H1 (cell line): ENCODE data around the gene CDC42BPB. TPM values are rescaled to one million over a fixed set of nuclear protein-coding genes. Genes with fewer than 3 reads are reported as not detected.

Experiments
- BRCA1 ChIP-seq: IDR thresholded peaks from 2 replicates; pipeline ENCODE4 v1.6.1; 2012; ENCODE audit warnings: low read depth, low read length, improper control_type of control experiment
- GABPA ChIP-seq: IDR thresholded peaks from 2 replicates; pipeline ENCODE4 v1.6.1; 2011; ENCODE audit warnings: mild to moderate bottlenecking, low read length, moderate library complexity, borderline replicate concordance; ENCODE audit not compliant: insufficient read depth
- KDM1A ChIP-seq: fragments of 200-600, 300-600 bp; sonication (generic); IDR thresholded peaks from 2 replicates; pipeline ENCODE4 v1.7.1; 2016; ENCODE audit warnings: mild to moderate bottlenecking, low read length, borderline replicate concordance
- KDM5A ChIP-seq: fragments of 200-600 bp; IDR thresholded peaks from 2 replicates; pipeline ENCODE4 v1.7.1; 2012; ENCODE audit warnings: mild to moderate bottlenecking, low read length, inconsistent platforms, mixed read lengths
- MAFK ChIP-seq: IDR thresholded peaks from 2 replicates; pipeline ENCODE4 v1.6.1; 2012; ENCODE audit warnings: low read depth, mild to moderate bottlenecking, improper control_type of control experiment, low read length
- RAD21 ChIP-seq, 2 experiments: IDR thresholded peaks in 1 of 2; conservative IDR thresholded peaks in 1 of 2; 2 replicates each; pipeline ENCODE4 v1.6.1; 2011; ENCODE audit warnings: low read depth in 2 of 2, low read length in 2 of 2, improper control_type of control experiment in 1 of 2, inconsistent platforms in 1 of 2, mild to moderate bottlenecking in 1 of 2, moderate library complexity in 1 of 2
- SP4 ChIP-seq: IDR thresholded peaks from 2 replicates; pipeline ENCODE4 v1.6.1; 2012; ENCODE audit warnings: low read length, inconsistent platforms
- TAF1 ChIP-seq: IDR thresholded peaks from 2 replicates; pipeline ENCODE4 v1.6.1; 2011; ENCODE audit warnings: mild to moderate bottlenecking, low read depth, low read length
- ZNF274 ChIP-seq: IDR thresholded peaks from 2 replicates; pipeline ENCODE4 v1.7.0; 2012; ENCODE audit warnings: low read length, borderline replicate concordance; ENCODE audit errors: extremely low read depth
- polyA plus RNA-seq, 7 experiments: library from polyadenylated mRNA; depleted of rRNA in 3 of 7; stranded (reverse) in 5 of 7; unstranded in 2 of 7; fragments of >200 nt in 5 of 7; fragments of 200-250 nt in 2 of 7; gene quantifications; 1 replicate in 5 of 7; 2 replicates in 1 of 7; 4 replicates in 1 of 7; pipeline versions ENCODE4 v1.2.1 to v1.2.3, GENCODE V29; 2011 to 2013; ENCODE audit warnings: missing spikeins in 2 of 7, mixed read lengths in 2 of 7
- total RNA-seq: library from RNA; stranded (reverse); fragmentation: NEBNext Ultra II Directional; extraction: Animal tissue kit (Norgen Biotek cat#: 25700); gene quantifications from 2 replicates; pipeline ENCODE4 v1.2.1, GENCODE V29; 2021

CDC42BPB gene
- total and polyA plus RNA-seq, 2 of the 8 experiments (the other 6 are each of a cell fraction or from before 2014, with no cell fraction given), result 51.2 to 88.2 TPM

DNA sequence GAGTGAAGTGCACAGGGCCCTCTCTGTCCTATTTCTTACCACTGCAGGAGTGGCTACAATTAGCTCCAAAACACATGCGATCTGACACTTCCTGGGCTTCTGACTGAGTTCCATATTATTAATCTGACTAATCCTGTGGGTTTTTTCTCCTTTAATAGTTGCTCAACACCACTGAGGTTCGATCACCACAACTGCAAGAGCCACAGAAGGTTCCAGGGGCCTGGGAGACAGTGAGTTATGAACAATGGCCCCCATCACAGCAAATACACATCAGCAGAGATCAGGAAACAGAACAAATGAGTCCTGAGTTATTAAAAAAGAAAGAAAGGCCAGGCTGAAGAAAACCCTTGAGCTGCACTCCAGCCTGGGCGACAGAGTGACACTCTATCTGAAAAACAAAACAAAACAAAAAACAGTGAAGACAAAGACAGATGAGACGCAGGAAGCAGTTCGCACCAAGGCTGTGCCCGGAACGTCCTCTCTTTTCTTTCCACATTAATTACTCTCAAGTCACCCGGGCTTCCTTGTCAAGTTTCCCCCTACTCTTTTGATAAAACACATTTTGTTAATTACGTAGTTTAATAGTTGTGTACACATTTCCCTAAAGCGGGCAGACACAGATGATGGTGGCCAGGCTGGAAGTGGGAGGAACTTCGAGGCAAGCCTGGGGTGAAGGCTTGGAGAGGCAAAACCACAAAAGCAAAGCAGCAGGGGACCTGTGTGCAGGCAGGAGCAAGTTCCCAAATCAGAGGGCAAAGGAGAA lies 42.7 kb downstream of the CDC42BPB start (continued):
- TF ChIP-seq KDM1A, result no peak
- no peak for TF ChIP-seq SP4
- no peak for TF ChIP-seq RAD21 (IDR thresholded peaks at IDR 0.05 in 1 of 2, conservative IDR thresholded peaks at IDR 0.05 in 1 of 2; ENCODE audit: low read depth in 2 of 2, low read length in 2 of 2)
- TF ChIP-seq TAF1, result no peak
- TF ChIP-seq MAFK, result no peak
- TF ChIP-seq ZNF274, result no peak
- TF ChIP-seq BRCA1, result no peak
- TF ChIP-seq GABPA, result no peak
- no peak for TF ChIP-seq KDM5A
- TF ChIP-seq, all 59 proteins: peak for 0
